HG03469 (cell line): ENCODE results near the gene EPB41L4B.
"Not testable (repeated sequence)": the region's sequence is repeated elsewhere in the genome, so short reads cannot be mapped to it uniquely, and the experiment has no call there.

Experiments
- ATAC-seq: cut with Tn5 transposase; IDR thresholded peaks from one replicate; pipeline ENCODE4 v1.9.1; 2021; ENCODE audit warnings: mild to moderate bottlenecking, moderate library complexity, moderate number of reproducible peaks; ENCODE audit not compliant: unreplicated experiment

EPB41L4B gene

GRCh38 chr9:109301012-109301411, 19.8 kb downstream of the EPB41L4B start:
- no peak for ATAC-seq

- no peak for ATAC-seq
These were observed 21.0 kb downstream of the EPB41L4B start for GRCh38 chr9:109299891-109300290.

GRCh38 chr9:109297899-109298298, 23.0 kb downstream of the EPB41L4B start:
- no peak for ATAC-seq

DNA sequence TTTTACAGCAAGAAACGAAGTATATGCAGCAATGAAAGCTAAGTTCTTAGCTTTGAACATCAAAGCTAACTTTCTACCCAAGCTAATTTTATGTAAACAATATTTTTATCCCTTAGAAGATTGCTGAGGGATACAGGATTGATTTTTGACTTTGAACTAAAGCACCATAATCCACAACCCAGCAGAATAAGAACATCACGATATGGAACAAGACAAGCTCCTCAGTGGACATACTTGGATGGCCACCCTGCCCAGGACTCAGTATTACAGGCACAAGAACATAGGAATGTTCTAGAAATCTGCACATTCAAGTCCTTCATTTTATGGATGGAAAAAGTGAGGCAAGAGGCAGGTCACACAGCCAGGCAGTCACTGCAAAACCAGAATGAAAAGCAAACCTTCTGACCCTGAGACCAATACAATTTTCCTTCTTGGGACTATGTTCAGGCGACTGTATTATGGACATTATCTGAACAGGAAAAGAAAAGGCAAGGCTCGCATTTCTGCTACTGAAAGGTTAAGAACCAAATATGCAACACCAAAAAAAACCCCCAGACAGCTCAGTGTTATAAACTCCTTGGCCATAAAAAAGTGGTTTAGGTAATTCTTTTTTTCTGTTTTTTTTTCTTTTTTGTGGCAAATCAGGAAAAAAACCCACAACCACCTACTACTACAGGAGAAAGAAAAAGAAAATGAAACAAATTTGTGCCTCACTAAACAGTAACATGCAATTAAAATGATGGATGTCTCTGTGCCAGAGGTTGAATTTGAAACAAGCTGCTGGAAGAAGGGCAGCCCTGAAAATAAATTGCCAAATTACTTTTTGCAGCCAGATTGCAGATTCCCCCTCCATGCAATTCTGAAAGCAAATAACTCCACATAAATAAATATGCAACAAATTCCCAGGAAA, 25.4 kb downstream of the EPB41L4B start:
- ATAC-seq, result no peak

- no peak for ATAC-seq
These were observed 30.5 kb downstream of the EPB41L4B start for GRCh38 chr9:109290385-109290784.

- ATAC-seq, result no peak
These were observed 30.9 kb downstream of the EPB41L4B start for GRCh38 chr9:109289931-109290330.

DNA sequence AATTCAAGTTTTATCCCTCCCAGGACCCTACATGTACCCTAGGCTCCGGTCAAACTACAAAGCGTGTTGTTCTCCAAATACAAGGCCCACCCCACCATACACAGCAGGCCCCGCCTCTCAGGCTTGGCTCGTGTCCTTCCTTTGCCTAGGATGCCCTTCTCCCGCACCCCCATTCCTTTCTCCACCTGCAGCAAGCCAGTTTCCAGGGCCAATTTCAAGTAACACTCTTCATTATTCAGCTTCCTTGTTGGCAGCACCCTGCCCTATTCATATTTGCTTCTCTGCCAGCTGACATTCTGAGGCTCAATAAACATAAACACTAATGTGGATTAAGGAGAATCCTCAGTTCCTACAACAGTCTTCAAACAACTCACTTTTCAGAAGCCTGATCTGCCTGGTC, 31.7 kb downstream of the EPB41L4B start:
- ATAC-seq, result no peak

- no peak for ATAC-seq
These were observed 33.9 kb downstream of the EPB41L4B start for GRCh38 chr9:109286981-109287380.

DNA sequence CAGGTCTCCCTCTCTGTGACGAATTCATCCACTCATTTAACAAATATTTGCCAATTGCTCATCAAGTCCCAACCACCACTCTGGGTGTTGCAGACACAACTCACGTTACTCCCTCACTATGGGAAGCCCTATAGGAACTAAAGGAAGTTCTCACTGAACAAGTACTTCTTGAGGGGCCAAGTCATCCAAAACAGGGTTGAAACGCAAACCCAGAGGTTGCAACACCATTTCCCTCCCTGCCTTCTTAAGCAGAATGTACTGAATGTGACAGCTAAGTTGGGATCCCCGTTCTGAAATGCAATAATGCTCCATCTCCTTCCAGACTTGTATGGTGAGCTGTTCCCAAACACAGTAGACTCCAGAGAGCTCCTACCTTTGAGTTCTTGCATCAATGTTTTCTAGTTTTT, 34.3 kb downstream of the EPB41L4B start:
- no peak for ATAC-seq

- ATAC-seq, result not testable (repeated sequence)
These were observed 37.2 kb downstream of the EPB41L4B start for GRCh38 chr9:109283672-109284071.

GRCh38 chr9:109283012-109283411, 37.8 kb downstream of the EPB41L4B start:
- no peak for ATAC-seq

DNA sequence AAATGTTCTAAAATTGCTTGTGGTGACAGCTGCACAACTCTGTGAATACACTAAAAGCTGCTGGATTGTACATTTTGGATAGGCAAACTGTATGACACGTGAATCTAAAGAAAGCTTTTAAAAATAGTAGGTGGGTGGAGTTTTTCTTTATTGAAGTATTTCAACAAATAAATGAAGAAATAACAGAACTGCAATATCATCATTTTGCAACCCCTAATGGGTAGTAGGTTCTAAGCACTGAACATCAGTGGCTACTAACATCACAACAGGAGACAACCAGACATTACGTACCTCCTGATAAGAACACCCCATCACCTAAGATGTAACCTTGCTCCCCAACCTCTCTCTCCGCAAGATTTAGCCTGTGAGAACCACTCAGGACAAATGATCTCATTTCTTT, 38.6 kb downstream of the EPB41L4B start:
- ATAC-seq, result no peak

GRCh38 chr9:109281518-109281917, 39.3 kb downstream of the EPB41L4B start:
- no peak for ATAC-seq

GRCh38 chr9:109278848-109279247, 42.0 kb downstream of the EPB41L4B start:
- ATAC-seq, result no peak

GRCh38 chr9:109278216-109278615, 42.6 kb downstream of the EPB41L4B start:
- ATAC-seq, result no peak

DNA sequence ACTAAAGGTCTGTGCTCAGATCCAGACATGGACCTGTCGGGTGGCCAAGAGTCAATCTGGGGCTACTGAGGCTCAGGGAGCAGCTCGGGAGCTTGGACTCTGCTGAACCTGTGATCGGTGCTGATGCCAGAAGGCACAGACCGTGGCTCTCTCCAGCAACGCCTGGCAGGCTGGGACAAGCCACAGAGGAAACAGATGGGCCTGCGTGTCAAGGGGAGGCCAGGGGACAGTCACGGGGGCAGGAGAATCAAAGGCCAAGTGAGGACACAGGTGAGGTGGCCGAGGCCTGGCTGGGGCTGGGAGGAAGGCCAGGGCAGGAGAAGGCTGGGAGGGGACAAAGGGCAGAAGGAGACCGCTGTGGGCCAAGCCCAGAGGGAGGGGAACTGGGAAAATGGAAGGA, 43.4 kb downstream of the EPB41L4B start:
- no peak for ATAC-seq

- ATAC-seq, result no peak
These were observed 44.1 kb downstream of the EPB41L4B start for GRCh38 chr9:109276469-109277440.

- ATAC-seq, result no peak
These were observed 45.8 kb downstream of the EPB41L4B start for GRCh38 chr9:109274884-109275730.

- ATAC-seq, result no peak
These were observed 47.0 kb downstream of the EPB41L4B start for GRCh38 chr9:109273869-109274268.

GRCh38 chr9:109272745-109273144, 48.1 kb downstream of the EPB41L4B start:
- no peak for ATAC-seq

GRCh38 chr9:109272045-109272444, 48.8 kb downstream of the EPB41L4B start:
- ATAC-seq, result no peak
